GM12878 (cell line): Measurements from ENCODE around the gene TASOR.

ENCODE experiments used
- CBX3 ChIP-seq: fragments of 200-600 bp; sonication (generic); IDR thresholded peaks from 2 replicates; pipeline ENCODE4 v1.6.1; 2016; ENCODE audit warnings: low read depth, borderline replicate concordance
- CREB1 ChIP-seq: IDR thresholded peaks from 2 replicates; pipeline ENCODE4 v1.6.1; 2012; ENCODE audit warnings: low read depth, mild to moderate bottlenecking, inconsistent platforms
- EED ChIP-seq: sonication (generic); IDR thresholded peaks from 2 replicates; pipeline ENCODE4 v1.6.1; 2016; ENCODE audit warnings: antibody characterized with exemption, low read depth
- EGR1 ChIP-seq, 2 experiments: IDR thresholded peaks; 1 replicate in 1 of 2; 2 replicates in 1 of 2; pipeline ENCODE4 v1.6.1; 2011 to 2012; ENCODE audit warnings: low read depth in 2 of 2, low read length in 2 of 2, borderline replicate concordance in 1 of 2, mild to moderate bottlenecking in 1 of 2, moderate library complexity in 1 of 2
- EP300 ChIP-seq, 2 experiments: fragments of 150-350 bp in 1 of 2; IDR thresholded peaks; 2 replicates each; pipeline ENCODE4 v1.6.1; 2011 to 2012; ENCODE audit warnings: low read depth in 2 of 2, low read length in 2 of 2, borderline replicate concordance in 1 of 2, improper control_type of control experiment in 1 of 2, inconsistent platforms in 1 of 2; ENCODE audit not compliant: control insufficient read depth in 1 of 2
- EZH2 ChIP-seq: IDR thresholded peaks from 2 replicates; pipeline ENCODE4 v1.6.1; 2012; ENCODE audit warnings: low read depth, mild to moderate bottlenecking, control low read depth, inconsistent platforms, low read length, borderline replicate concordance; ENCODE audit not compliant: control insufficient read depth
- KDM1A ChIP-seq: fragments of 200-600 bp; sonication (generic); IDR thresholded peaks from 2 replicates; pipeline ENCODE4 v1.6.1; 2016; ENCODE audit warnings: borderline replicate concordance
- POLR2A ChIP-seq: IDR thresholded peaks from 2 replicates; pipeline ENCODE4 v1.6.1; 2011; ENCODE audit warnings: low read depth, mild to moderate bottlenecking, low read length
- POLR2AphosphoS5 ChIP-seq: IDR thresholded peaks from 2 replicates; pipeline ENCODE4 v1.6.1; 2011; ENCODE audit warnings: mild to moderate bottlenecking, low read length, inconsistent platforms
- RAD21 ChIP-seq: IDR thresholded peaks from 2 replicates; pipeline ENCODE4 v1.6.1; 2011; ENCODE audit warnings: mild to moderate bottlenecking, low read depth, low read length, moderate library complexity; ENCODE audit not compliant: insufficient read depth
- TARDBP ChIP-seq: IDR thresholded peaks from 2 replicates; pipeline ENCODE4 v1.6.1; 2016; ENCODE audit warnings: borderline replicate concordance
- TCF7 ChIP-seq: IDR thresholded peaks from 2 replicates; pipeline ENCODE4 v1.6.1; 2014; ENCODE audit warnings: antibody characterized with exemption, borderline replicate concordance
- TF ChIP-seq, protein P1 (sequence below): IDR thresholded peaks from 2 replicates; pipeline ENCODE4 v1.6.1; 2012; ENCODE audit warnings: mild to moderate bottlenecking, low read depth, low read length
- TF ChIP-seq, protein P2 (sequence below), 3 experiments: IDR thresholded peaks in 2 of 3; conservative IDR thresholded peaks in 1 of 3; 2 replicates each; pipeline ENCODE4 v1.5.1; 2011; ENCODE audit warnings: low read depth in 3 of 3, low read length in 3 of 3, mild to moderate bottlenecking in 3 of 3, control low read depth in 2 of 3, moderate library complexity in 2 of 3, inconsistent platforms in 1 of 3, mixed read lengths in 1 of 3; ENCODE audit not compliant: control insufficient read depth in 2 of 3, insufficient read depth in 1 of 3; ENCODE audit errors: extremely low read depth in 1 of 3

DNA sequence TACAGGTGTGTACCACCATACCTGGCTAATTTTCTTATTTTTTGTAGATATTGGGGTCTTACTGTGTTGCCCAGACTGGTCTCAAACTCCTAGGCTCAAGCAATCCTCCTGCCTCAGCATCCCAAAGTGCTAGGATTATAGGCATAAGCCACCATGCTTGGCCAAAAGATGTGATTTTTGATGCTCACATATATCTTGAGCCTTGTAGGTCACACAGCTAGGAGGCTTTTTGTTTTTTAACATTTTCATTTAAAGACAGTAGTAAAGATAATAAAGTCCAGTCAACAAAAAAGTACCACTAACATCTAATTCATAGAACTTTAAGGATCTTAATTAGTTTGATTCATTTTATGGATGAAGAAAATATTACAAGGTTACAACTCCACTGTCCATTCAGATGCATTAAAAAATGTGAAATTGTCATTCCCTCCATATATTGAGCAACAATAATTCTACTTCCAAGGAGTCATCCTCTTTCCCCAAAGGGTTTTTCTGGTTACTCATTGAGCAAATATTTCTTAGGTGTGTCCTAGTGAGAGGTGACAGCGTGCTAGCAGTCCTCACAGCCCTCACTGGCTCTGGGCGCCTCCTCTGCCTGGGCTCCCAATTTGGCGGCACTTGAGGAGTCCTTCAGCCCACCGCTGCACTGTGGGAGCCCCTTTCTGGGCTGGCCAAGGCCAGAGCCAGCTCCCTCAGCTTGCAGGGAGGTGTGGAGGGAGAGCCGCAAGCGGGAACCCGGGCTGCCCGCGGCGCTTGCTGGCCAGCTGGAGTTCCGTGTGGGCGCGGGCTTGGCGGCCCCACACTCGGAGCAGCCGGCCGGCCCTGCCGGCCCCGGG, 8.3 kb upstream of the TASOR start:
- TF ChIP-seq, protein P1, sequence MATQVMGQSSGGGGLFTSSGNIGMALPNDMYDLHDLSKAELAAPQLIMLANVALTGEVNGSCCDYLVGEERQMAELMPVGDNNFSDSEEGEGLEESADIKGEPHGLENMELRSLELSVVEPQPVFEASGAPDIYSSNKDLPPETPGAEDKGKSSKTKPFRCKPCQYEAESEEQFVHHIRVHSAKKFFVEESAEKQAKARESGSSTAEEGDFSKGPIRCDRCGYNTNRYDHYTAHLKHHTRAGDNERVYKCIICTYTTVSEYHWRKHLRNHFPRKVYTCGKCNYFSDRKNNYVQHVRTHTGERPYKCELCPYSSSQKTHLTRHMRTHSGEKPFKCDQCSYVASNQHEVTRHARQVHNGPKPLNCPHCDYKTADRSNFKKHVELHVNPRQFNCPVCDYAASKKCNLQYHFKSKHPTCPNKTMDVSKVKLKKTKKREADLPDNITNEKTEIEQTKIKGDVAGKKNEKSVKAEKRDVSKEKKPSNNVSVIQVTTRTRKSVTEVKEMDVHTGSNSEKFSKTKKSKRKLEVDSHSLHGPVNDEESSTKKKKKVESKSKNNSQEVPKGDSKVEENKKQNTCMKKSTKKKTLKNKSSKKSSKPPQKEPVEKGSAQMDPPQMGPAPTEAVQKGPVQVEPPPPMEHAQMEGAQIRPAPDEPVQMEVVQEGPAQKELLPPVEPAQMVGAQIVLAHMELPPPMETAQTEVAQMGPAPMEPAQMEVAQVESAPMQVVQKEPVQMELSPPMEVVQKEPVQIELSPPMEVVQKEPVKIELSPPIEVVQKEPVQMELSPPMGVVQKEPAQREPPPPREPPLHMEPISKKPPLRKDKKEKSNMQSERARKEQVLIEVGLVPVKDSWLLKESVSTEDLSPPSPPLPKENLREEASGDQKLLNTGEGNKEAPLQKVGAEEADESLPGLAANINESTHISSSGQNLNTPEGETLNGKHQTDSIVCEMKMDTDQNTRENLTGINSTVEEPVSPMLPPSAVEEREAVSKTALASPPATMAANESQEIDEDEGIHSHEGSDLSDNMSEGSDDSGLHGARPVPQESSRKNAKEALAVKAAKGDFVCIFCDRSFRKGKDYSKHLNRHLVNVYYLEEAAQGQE = no peak
- TF ChIP-seq POLR2AphosphoS5 = no peak
- TF ChIP-seq, protein P2, sequence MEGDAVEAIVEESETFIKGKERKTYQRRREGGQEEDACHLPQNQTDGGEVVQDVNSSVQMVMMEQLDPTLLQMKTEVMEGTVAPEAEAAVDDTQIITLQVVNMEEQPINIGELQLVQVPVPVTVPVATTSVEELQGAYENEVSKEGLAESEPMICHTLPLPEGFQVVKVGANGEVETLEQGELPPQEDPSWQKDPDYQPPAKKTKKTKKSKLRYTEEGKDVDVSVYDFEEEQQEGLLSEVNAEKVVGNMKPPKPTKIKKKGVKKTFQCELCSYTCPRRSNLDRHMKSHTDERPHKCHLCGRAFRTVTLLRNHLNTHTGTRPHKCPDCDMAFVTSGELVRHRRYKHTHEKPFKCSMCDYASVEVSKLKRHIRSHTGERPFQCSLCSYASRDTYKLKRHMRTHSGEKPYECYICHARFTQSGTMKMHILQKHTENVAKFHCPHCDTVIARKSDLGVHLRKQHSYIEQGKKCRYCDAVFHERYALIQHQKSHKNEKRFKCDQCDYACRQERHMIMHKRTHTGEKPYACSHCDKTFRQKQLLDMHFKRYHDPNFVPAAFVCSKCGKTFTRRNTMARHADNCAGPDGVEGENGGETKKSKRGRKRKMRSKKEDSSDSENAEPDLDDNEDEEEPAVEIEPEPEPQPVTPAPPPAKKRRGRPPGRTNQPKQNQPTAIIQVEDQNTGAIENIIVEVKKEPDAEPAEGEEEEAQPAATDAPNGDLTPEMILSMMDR (IDR thresholded peaks at IDR 0.05 in 2 of 3, conservative IDR thresholded peaks at IDR 0.05 in 1 of 3; ENCODE audit: control insufficient read depth in 2 of 3, extremely low read depth in 1 of 3, insufficient read depth in 1 of 3, low read depth in 3 of 3, low read length in 3 of 3) = no peak
- no peak for TF ChIP-seq EP300 (IDR thresholded peaks at IDR 0.05; ENCODE audit: borderline replicate concordance in 1 of 2, control insufficient read depth in 1 of 2, low read depth in 2 of 2, low read length in 2 of 2)
- TF ChIP-seq EGR1 (IDR thresholded peaks at IDR 0.05; ENCODE audit: borderline replicate concordance in 1 of 2, low read depth in 2 of 2, low read length in 2 of 2) = no peak
- TF ChIP-seq CREB1 = no peak
- no peak for TF ChIP-seq EED
- no peak for TF ChIP-seq RAD21
- no peak for TF ChIP-seq POLR2A
- TF ChIP-seq TCF7 = no peak
- no peak for TF ChIP-seq TARDBP
- no peak for TF ChIP-seq EZH2
- no peak for TF ChIP-seq KDM1A
- TF ChIP-seq CBX3 = no peak
